Mammary epithelial cell (primary cell): ENCODE measurements around the gene EML4.

Experiments
- CTCF ChIP-seq, 2 donors: IDR thresholded peaks in 1 of 2; conservative IDR thresholded peaks in 1 of 2; 2 replicates each; pipeline ENCODE4 v1.5.1; 2011 to 2012; ENCODE audit warnings: inconsistent platforms in 2 of 2, low read length in 2 of 2, mild to moderate bottlenecking in 2 of 2, control low read depth in 1 of 2, low read depth in 1 of 2; ENCODE audit not compliant: insufficient read depth in 1 of 2; ENCODE audit errors: extremely low read depth in 1 of 2
- EZH2 ChIP-seq: IDR thresholded peaks from 2 replicates; pipeline ENCODE4 v1.6.1; 2012; ENCODE audit warnings: low read length, inconsistent platforms, borderline replicate concordance

GRCh38 chr2:42310007-42310515, 140.9 kb downstream of the EML4 start:
- TF ChIP-seq EZH2: no peak
- TF ChIP-seq CTCF (conservative IDR thresholded peaks at IDR 0.05 in 1 of 2, IDR thresholded peaks at IDR 0.05 in 1 of 2; ENCODE audit: extremely low read depth in 1 of 2, insufficient read depth in 1 of 2, low read depth in 1 of 2, low read length in 2 of 2): no peak
